ENCODE results near the gene LOXHD1.

DNA sequence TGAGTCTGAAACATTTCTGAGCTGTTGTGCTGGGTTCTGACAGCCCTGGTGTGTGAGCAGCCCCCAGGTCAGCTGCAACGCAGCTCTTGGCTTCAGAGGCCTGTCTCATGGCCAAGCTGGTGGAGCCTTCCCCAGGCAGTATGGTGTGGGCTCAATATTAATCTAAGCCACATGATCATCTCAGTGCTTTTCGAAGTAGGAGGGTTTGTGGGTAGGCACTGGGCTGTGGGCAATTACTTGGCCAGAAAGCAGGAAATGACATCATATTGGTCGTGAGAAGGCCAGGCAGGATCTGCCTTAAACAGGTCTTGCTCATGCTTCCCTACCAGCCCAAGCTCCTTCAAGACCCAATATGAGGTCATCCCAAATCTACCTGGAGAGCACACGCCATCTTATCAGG, 26.9 kb downstream of the LOXHD1 start:
- TF ChIP-seq CTCF (IDR thresholded peaks at IDR 0.05) = no peak
- TF ChIP-seq POLR2A (IDR thresholded peaks at IDR 0.05) = no peak
